ENCODE results near the gene TNFAIP1. TPM values are rescaled to one million over a fixed set of nuclear protein-coding genes. Genes with fewer than 3 reads are reported as not detected.
A peak's percentile ranks its signal among the peaks of the same experiment; 100 is the strongest.

Gene TNFAIP1
- 16.9 to 21.3 TPM (median 17.1 TPM) in 3 replicates for total RNA-seq (2021)
- Bru-seq, nascent RNA = percentile 77 among the genes with signal in this experiment
- long read RNA-seq, experiment 1, transcript TNFAIP1-201 (7 exons, 3,627 nt) = major isoform, 73 of 89 reads
- long read RNA-seq, experiment 1, partial matches to known transcripts = 8 of 89 reads
- long read RNA-seq, experiment 1, other reads (novel, unspliced or antisense) = 6 of 89 reads
- long read RNA-seq, experiment 2, transcript TNFAIP1-201 (7 exons, 3,627 nt) = major isoform, 8 of 19 reads
- long read RNA-seq, experiment 2, partial matches to known transcripts = 10 of 19 reads
- long read RNA-seq, experiment 2, other reads (novel, unspliced or antisense) = 1 of 19 reads
- long read RNA-seq, experiment 3, transcript TNFAIP1-201 (7 exons, 3,627 nt) = major isoform, 14 of 17 reads
- long read RNA-seq, experiment 3, partial matches to known transcripts = 0 of 17 reads
- long read RNA-seq, experiment 3, other reads (novel, unspliced or antisense) = 3 of 17 reads

- Mint-ChIP-seq H3K36me3 (no peaks in the 10 kb centered on the region; the same call in 1 of the 2 replicates), H3K27me3 (ENCODE audit: low read depth) (no peaks in the 10 kb centered on the region), H3K4me3 (peak within 1 kb of the TSS; percentile 99), H3K27ac (peak within 1 kb of the TSS; percentile 99), H3K4me1 (peaks cover 20% of the 10 kb centered on the region), H3K9me3 (no peaks in the 10 kb centered on the region)
- POLR2A ChIA-PET = interaction anchor here (0.6 to 2.5 kb wide), 12 partner anchors 8 to 312 kb away, joined by 3 to 17 read pairs (median 4); partner anchors contain the start of genes POLDIP2 and TMEM97
- DNase-seq (ENCODE audit: low spot score) = peak; percentile 99
- ATAC-seq = peak; percentile 97
- CTCF ChIA-PET = interaction anchor here (0.7 to 3.6 kb wide), 17 partner anchors 10 to 618 kb away, joined by 3 to 26 read pairs (median 9); partner anchors contain the start of genes BLTP2, LYRM9, POLDIP2 and SARM1
- TF ChIP-seq GABPB1 (CRISPR knock-in tag; IDR thresholded peaks at IDR 0.05) = peak; percentile 89
- TF ChIP-seq HMGXB4 (CRISPR knock-in tag; IDR thresholded peaks at IDR 0.05) = no peak
- TF ChIP-seq CDX4 (CRISPR knock-in tag; IDR thresholded peaks at IDR 0.05; ENCODE audit: borderline replicate concordance) = no peak
- no peak for TF ChIP-seq E2F4 (CRISPR knock-in tag; IDR thresholded peaks at IDR 0.05; ENCODE audit: borderline replicate concordance, low read depth)
- TF ChIP-seq ZNF532 (CRISPR knock-in tag; IDR thresholded peaks at IDR 0.05; ENCODE audit: borderline replicate concordance) = no peak
- peak; percentile 29; the same call in 1 of the 2 replicates for TF ChIP-seq USF1 (CRISPR knock-in tag; IDR thresholded peaks at IDR 0.05)
- TF ChIP-seq CREB1 (CRISPR knock-in tag; IDR thresholded peaks at IDR 0.05) = peak; percentile 24; the same call in 1 of the 2 replicates
- no peak for TF ChIP-seq ZNF138 (CRISPR knock-in tag; conservative IDR thresholded peaks at IDR 0.05)
- TF ChIP-seq ZNF423 (CRISPR knock-in tag; IDR thresholded peaks at IDR 0.05) = no peak
- TF ChIP-seq ATF6 (CRISPR knock-in tag; IDR thresholded peaks at IDR 0.05) = no peak
- no peak for TF ChIP-seq ZNF263 (CRISPR knock-in tag; IDR thresholded peaks at IDR 0.05; ENCODE audit: low read depth)
- TF ChIP-seq FOXP1 (CRISPR knock-in tag; IDR thresholded peaks at IDR 0.05; ENCODE audit: borderline replicate concordance) = peak; percentile 65; the same call in 1 of the 2 replicates
- TF ChIP-seq ZNF232 (CRISPR knock-in tag; IDR thresholded peaks at IDR 0.05) = no peak; the same call in 1 of the 2 replicates
- TF ChIP-seq ZNF281 (CRISPR knock-in tag; IDR thresholded peaks at IDR 0.05) = 0 out of 2 replicates have a peak, but pooled peaks have one; percentile 6
- TF ChIP-seq CTCF (IDR thresholded peaks at IDR 0.05) = no peak
- no peak for TF ChIP-seq NR1H2 (CRISPR knock-in tag; IDR thresholded peaks at IDR 0.05)
Measured at GRCh38 chr17:28335201-28335958, at the start of gene TNFAIP1, which contains the start of gene IFT20. Gene TNFAIP1 (plus strand): TSS chr17:28335761. CDS start chr17:28339522, 3,761 bp downstream. Gene IFT20 (minus strand): TSS chr17:28335472. CDS start chr17:28331985, 3,487 bp downstream.

All from WTC11 (cell line).